Ascending aorta (tissue), 2 donors: ENCODE measurements around the gene LRIG1. TPM values are rescaled to one million over a fixed set of nuclear protein-coding genes. Genes with fewer than 3 reads are reported as not detected.

Experiments used
- DNase-seq, 2 donors: peaks; one replicate each; pipeline ENCODE4 v3.0.0-alpha.2; 2019; ENCODE audit warnings: low spot score in 2 of 2
- H3K27ac ChIP-seq, 2 donors: fragments of 200-600 bp; sonication (generic); one replicate each; pipeline ENCODE4 v1.5.1; 2016 to 2017; ENCODE audit warnings: mild to moderate bottlenecking in 1 of 2
- H3K27me3 ChIP-seq: fragments of 200-600 bp; sonication (generic); one replicate; pipeline ENCODE4 v1.5.1; 2017
- H3K36me3 ChIP-seq, 2 donors: fragments of 200-600 bp; sonication (generic); one replicate each; pipeline ENCODE4 v1.5.1; 2016
- H3K4me1 ChIP-seq, 2 donors: fragments of 200-600 bp; sonication (generic); one replicate each; pipeline ENCODE4 v1.5.1; 2016 to 2017; ENCODE audit warnings: mild to moderate bottlenecking in 1 of 2
- H3K4me3 ChIP-seq, 2 donors: fragments of 200-600 bp; sonication (generic); one replicate each; pipeline ENCODE4 v1.5.1; 2016 to 2017; ENCODE audit warnings: mild to moderate bottlenecking in 1 of 2
- H3K9me3 ChIP-seq, 2 donors: fragments of 200-600 bp; sonication (generic); one replicate each; pipeline ENCODE4 v1.5.1; 2016
- intact Hi-C: fragments of 100-400 bp; cut with DNase I; formaldehyde crosslinking; loops from one replicate; pipeline ENCODE4 v1.15.1; 2023
- total RNA-seq: library from RNA; depleted of rRNA; stranded (reverse); fragments of >200 nt; gene quantifications from one replicate; pipeline ENCODE4 v1.1.0, GENCODE V29; 2016
- TF ChIP-seq, protein P1 (sequence below), 3 experiments: fragments of 200-600 bp in 2 of 3; fragments of 450-650 bp in 1 of 3; sonication (generic) in 2 of 3; IDR thresholded peaks; one replicate each; pipeline ENCODE4 v1.5.1; 2016 to 2019; ENCODE audit warnings: antibody characterized with exemption in 3 of 3, mild to moderate bottlenecking in 1 of 3, moderate library complexity in 1 of 3

LRIG1 gene
- total RNA-seq, 1 donor from 2014 or later, result 62.3 TPM

DNA sequence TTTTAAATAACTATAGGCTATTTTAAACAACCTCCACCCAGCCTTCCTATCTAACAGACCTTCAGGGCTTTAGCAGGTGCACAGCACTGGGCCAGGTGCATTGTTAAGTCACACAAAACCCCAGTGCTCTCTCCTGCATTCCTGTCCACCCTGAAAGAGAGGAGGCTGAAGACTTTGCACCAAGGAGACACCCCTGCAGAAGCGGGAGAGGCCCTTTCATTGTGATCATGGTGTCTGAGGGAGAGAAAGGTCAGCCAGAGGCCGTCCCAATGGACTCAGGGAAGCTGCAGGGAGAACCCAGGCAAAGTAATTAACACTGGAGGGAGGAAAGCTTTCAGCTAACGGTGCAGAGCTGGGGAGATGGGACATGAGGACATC, 5.2 kb downstream of the LRIG1 start:
- H3K36me3 ChIP-seq, result no peaks in the 10 kb centered on the region
- peak overlapping the region in 1 of 2 donors; percentile 85 for H3K4me3 ChIP-seq
- no peak for DNase-seq
- peaks cover 7 to 66% of the 10 kb centered on the region in 2 donors for H3K4me1 ChIP-seq
- intact Hi-C loops, result no loop called here
- H3K9me3 ChIP-seq, result no peaks in the 10 kb centered on the region
- TF ChIP-seq, protein P1, sequence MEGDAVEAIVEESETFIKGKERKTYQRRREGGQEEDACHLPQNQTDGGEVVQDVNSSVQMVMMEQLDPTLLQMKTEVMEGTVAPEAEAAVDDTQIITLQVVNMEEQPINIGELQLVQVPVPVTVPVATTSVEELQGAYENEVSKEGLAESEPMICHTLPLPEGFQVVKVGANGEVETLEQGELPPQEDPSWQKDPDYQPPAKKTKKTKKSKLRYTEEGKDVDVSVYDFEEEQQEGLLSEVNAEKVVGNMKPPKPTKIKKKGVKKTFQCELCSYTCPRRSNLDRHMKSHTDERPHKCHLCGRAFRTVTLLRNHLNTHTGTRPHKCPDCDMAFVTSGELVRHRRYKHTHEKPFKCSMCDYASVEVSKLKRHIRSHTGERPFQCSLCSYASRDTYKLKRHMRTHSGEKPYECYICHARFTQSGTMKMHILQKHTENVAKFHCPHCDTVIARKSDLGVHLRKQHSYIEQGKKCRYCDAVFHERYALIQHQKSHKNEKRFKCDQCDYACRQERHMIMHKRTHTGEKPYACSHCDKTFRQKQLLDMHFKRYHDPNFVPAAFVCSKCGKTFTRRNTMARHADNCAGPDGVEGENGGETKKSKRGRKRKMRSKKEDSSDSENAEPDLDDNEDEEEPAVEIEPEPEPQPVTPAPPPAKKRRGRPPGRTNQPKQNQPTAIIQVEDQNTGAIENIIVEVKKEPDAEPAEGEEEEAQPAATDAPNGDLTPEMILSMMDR (IDR thresholded peaks at IDR 0.05), result no peak
- H3K27me3 ChIP-seq, result no peaks in the 10 kb centered on the region
- H3K27ac ChIP-seq, result peak overlapping the region; percentile 90 to 92

DNA sequence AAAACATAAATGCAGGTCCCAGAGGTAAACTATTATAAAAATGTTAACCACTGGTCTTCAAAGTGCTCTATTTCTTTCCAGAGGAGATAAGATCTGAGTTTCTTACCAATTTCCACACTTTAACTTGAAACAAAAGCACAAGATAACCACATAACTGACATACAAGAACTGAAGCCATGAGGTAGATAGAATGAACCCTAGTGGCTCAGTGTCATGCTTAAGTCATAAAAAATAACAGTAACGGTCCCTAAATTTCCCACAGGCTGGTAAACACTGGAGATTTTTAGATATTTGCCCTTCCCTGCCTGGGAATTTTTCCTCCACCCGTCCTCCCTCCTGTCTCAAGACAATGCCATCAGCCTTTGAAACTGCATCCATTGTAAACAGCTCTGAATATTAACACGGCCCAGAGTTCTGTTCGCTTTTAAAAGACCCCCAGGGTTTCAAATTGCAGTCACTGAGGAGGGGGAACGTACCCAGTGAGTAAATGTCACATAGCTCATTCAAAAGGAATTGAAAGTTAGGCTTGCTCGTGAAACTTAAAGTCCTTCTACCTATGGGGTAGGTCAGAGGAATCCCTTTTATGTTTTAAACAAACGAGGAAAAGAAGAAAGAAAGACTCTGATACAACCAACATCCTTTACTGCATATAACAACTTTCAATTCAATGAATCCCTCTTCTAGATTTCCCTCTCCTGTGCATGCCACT, 5.7 kb downstream of the LRIG1 start:
- Histone ChIP-seq H3K27me3 (no peaks in the 10 kb centered on the region), H3K4me3 (peak overlapping the region in 1 of 2 donors; percentile 85), H3K36me3 (no peaks in the 10 kb centered on the region), H3K4me1 (peaks cover 7 to 71% of the 10 kb centered on the region in 2 donors), H3K9me3 (no peaks in the 10 kb centered on the region), H3K27ac (peak overlapping the region; percentile 90 to 92)
- intact Hi-C loops, result no loop called here
- no peak for DNase-seq
- TF ChIP-seq, protein P1 (IDR thresholded peaks at IDR 0.05), result no peak

DNA sequence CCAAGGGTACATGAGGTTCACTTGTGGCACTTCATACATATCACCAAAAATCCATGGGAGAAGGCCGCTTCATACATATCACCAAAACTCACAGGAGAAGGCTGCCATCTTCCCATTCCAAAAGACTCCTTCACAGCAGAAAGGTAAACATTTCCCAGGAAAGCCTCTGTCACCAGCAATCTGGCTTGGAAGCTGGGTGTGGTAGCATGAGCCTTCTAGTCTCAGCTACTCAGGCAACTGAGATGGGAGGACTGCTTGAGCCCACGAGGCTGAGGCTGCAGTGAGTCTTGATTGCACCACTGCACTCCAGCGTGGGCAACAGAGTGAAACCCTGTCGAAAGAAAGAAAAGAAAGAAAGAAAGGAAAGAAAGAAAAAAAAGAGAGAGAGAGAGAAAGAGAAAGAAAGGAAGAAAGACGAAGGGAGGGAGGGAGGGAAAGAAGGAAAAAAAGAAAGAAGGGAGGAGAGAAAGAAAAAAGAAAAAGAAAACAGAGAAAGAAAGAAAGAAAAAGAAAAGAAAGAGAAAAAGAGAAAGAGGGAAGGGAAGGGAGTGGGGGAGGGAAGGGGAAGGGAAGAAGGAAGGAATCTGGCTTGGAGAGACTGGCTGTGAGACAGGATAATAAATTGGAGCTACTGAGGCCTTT, 7.2 kb downstream of the LRIG1 start:
- Histone ChIP-seq H3K27me3 (no peaks in the 10 kb centered on the region), H3K4me1 (peaks cover 7 to 84% of the 10 kb centered on the region in 2 donors), H3K9me3 (no peaks in the 10 kb centered on the region), H3K36me3 (no peaks in the 10 kb centered on the region), H3K27ac (peak overlapping the region; percentile 90 to 92), H3K4me3 (no peak overlapping the region)
- TF ChIP-seq, protein P1 (IDR thresholded peaks at IDR 0.05), result no peak
- intact Hi-C loops, result no loop called here
- DNase-seq, result no peak

DNA sequence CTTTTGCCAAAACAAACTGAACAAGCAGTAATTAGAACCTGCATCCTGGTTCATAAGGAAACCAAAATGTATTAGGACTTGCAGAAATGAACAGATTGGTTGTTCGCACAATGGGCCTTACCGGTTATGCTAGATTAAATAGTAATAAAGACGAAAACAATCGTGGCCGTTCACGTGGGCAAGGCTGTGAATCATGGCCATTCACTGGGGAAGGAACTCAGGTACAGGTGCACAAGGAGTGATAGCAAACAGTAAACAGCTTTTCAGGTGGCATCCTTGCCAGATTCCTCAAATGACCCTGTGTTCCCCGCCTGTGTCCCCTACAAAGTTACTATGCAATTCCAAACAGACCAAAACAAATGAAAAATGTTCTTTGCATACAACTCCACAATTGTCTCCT, 8.2 kb downstream of the LRIG1 start:
- Histone ChIP-seq H3K27me3 (no peaks in the 10 kb centered on the region), H3K27ac (peak overlapping the region; percentile 90 to 92), H3K4me3 (peak overlapping the region in 1 of 2 donors; percentile 1), H3K9me3 (no peaks in the 10 kb centered on the region), H3K4me1 (peaks cover 7 to 85% of the 10 kb centered on the region in 2 donors), H3K36me3 (no peaks in the 10 kb centered on the region)
- intact Hi-C loops, result no loop called here
- TF ChIP-seq, protein P1 (IDR thresholded peaks at IDR 0.05), result no peak
- no peak for DNase-seq

DNA sequence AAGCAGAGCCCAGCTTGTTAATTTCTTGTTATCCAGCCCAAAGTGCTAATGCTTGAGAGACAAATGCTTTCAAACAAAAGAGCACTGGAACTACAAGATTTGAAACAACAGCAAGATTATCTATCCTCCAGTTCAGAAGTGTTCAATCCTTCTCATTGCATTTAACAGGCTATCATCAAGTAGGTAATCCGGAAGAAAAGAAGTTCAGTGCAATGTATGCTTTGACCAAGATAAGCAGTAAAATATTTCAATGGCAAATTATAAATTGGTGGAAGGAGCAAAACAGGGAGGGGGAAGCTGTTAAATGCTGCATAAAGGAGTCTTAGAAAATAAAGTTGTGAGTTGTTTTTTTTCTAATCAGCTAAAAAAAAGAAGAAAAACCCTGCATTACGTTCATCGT, 8.8 kb downstream of the LRIG1 start:
- peak overlapping the region in 1 of 2 donors; percentile 1 for H3K4me3 ChIP-seq
- no peaks in the 10 kb centered on the region for H3K36me3 ChIP-seq
- TF ChIP-seq, protein P1 (IDR thresholded peaks at IDR 0.05), result no peak
- peaks cover 9 to 89% of the 10 kb centered on the region in 2 donors for H3K4me1 ChIP-seq
- peak overlapping the region; percentile 90 to 92 for H3K27ac ChIP-seq
- H3K27me3 ChIP-seq, result no peaks in the 10 kb centered on the region
- intact Hi-C loops, result no loop called here
- H3K9me3 ChIP-seq, result no peaks in the 10 kb centered on the region
- no peak for DNase-seq
